ENCODE measurements around the gene SLC6A19. TPM values are rescaled to one million over a fixed set of nuclear protein-coding genes. Genes with fewer than 3 reads are reported as not detected.

SLC6A19 gene
- total and polyA plus RNA-seq, 2 experiments from 2014 or later, result 5.2 to 5.8 TPM

DNA sequence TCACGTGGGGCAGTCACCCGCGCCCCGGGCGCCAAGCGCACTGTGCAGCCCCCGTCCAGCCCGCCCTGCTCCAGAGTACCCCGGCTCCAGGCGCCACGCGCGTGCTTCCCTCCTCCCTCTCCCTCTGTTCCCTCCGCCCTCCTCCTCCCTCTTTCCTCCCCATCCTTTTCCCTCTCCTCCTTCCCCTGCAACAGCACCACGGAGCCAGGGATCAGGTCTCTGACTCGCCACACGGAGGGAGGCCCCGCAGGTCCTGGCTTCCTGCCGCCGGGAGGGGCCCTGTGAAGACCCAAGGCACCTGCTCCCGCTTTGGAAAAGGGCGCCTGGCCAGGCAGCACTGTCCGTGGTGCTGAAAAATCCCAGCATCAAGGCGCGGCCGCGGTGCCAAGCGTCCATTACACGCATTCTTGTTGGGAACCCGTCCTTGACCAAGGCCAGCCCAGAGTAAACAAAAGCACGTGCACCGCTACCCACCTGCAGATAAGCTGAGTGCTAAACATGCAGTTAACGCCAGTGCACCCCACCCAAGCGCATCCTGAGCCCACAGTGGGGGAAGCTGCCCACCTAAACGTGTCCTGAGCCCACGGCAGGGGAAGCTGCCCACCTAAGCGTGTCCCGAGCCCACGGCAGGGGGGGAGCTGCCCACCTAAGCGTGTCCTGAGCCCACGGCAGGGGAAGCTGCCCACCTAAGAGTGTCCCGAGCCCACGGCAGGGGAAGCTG is 45.5 kb downstream of the SLC6A19 start:
- TF ChIP-seq, protein P1, sequence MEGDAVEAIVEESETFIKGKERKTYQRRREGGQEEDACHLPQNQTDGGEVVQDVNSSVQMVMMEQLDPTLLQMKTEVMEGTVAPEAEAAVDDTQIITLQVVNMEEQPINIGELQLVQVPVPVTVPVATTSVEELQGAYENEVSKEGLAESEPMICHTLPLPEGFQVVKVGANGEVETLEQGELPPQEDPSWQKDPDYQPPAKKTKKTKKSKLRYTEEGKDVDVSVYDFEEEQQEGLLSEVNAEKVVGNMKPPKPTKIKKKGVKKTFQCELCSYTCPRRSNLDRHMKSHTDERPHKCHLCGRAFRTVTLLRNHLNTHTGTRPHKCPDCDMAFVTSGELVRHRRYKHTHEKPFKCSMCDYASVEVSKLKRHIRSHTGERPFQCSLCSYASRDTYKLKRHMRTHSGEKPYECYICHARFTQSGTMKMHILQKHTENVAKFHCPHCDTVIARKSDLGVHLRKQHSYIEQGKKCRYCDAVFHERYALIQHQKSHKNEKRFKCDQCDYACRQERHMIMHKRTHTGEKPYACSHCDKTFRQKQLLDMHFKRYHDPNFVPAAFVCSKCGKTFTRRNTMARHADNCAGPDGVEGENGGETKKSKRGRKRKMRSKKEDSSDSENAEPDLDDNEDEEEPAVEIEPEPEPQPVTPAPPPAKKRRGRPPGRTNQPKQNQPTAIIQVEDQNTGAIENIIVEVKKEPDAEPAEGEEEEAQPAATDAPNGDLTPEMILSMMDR (IDR thresholded peaks at IDR 0.05; ENCODE audit: poor library complexity), result no peak
- no peak for TF ChIP-seq EZH2 (IDR thresholded peaks at IDR 0.05; ENCODE audit: borderline replicate concordance)
- no peak for TF ChIP-seq EZH2phosphoT487 (IDR thresholded peaks at IDR 0.05; ENCODE audit: low read depth, severe bottlenecking, unreplicated experiment)
- no peaks in the 10 kb centered on the region for H4K20me1 ChIP-seq (ENCODE audit: insufficient read depth, poor library complexity, severe bottlenecking)
- 31% methylated on average over 31 of the region's 43 CpGs for WGBS (ENCODE audit: low lambda C conversion rate, missing lambda C conversion rate)
- no peaks in the 10 kb centered on the region for H3K9me2 ChIP-seq (replicated peaks; ENCODE audit: insufficient read depth)
- H3K4me2 ChIP-seq, result no peak overlapping the region
- H2AFZ ChIP-seq, result no peak overlapping the region
- H3K4me3 ChIP-seq, result no peak overlapping the region
- H3K27me3 ChIP-seq, result no peaks in the 10 kb centered on the region
- H3K79me2 ChIP-seq, result no peaks in the 10 kb centered on the region
- DNase-seq (ENCODE audit: low spot score), result peak; percentile 81
- no peaks in the 10 kb centered on the region for H3K9me3 ChIP-seq (ENCODE audit: low read depth)
- H3K36me3 ChIP-seq (replicated peaks; ENCODE audit: insufficient read depth, low read depth), result no peaks in the 10 kb centered on the region
- H3K27ac ChIP-seq, result no peak overlapping the region
- H3K4me1 ChIP-seq (ENCODE audit: insufficient read depth), result peaks cover 4% of the 10 kb centered on the region

DNA sequence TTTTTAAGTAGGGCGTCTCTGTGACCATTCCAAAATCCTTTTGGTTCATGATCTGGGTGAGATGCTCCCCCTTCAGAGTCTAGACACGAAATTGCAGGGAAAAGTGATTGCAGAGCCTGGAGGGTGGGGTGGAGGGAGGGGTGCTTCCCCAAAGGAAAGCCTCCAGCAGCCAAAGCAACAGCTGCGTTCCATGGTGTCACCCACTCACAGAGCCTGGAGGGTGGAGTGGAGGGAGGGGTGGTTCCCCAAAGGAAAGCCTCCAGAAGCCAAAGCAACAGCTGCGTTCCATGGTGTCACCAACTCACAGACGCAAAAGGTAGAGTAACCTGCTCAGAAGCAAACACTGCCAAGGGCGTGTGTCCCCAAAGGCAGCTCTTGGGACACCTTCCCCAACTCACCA is 46.4 kb downstream of the SLC6A19 start:
- Histone ChIP-seq H3K9me2 (replicated peaks; ENCODE audit: insufficient read depth) (no peaks in the 10 kb centered on the region), H3K27ac (no peak overlapping the region), H3K4me1 (ENCODE audit: insufficient read depth) (peaks cover 4% of the 10 kb centered on the region), H3K27me3 (no peaks in the 10 kb centered on the region), H3K79me2 (no peaks in the 10 kb centered on the region), H2AFZ (no peak overlapping the region), H4K20me1 (ENCODE audit: insufficient read depth, poor library complexity, severe bottlenecking) (no peaks in the 10 kb centered on the region), H3K4me3 (no peak overlapping the region), H3K4me2 (no peak overlapping the region), H3K36me3 (replicated peaks; ENCODE audit: insufficient read depth, low read depth) (no peaks in the 10 kb centered on the region), H3K9me3 (ENCODE audit: low read depth) (no peaks in the 10 kb centered on the region)
- 78% methylated on average over 6 of the region's 6 CpGs for WGBS (ENCODE audit: low lambda C conversion rate, missing lambda C conversion rate)
- TF ChIP-seq, protein P1 (IDR thresholded peaks at IDR 0.05; ENCODE audit: poor library complexity), result no peak
- TF ChIP-seq EZH2 (IDR thresholded peaks at IDR 0.05; ENCODE audit: borderline replicate concordance), result no peak
- no peak for TF ChIP-seq EZH2phosphoT487 (IDR thresholded peaks at IDR 0.05; ENCODE audit: low read depth, severe bottlenecking, unreplicated experiment)
- DNase-seq (ENCODE audit: low spot score), result no peak

DNA sequence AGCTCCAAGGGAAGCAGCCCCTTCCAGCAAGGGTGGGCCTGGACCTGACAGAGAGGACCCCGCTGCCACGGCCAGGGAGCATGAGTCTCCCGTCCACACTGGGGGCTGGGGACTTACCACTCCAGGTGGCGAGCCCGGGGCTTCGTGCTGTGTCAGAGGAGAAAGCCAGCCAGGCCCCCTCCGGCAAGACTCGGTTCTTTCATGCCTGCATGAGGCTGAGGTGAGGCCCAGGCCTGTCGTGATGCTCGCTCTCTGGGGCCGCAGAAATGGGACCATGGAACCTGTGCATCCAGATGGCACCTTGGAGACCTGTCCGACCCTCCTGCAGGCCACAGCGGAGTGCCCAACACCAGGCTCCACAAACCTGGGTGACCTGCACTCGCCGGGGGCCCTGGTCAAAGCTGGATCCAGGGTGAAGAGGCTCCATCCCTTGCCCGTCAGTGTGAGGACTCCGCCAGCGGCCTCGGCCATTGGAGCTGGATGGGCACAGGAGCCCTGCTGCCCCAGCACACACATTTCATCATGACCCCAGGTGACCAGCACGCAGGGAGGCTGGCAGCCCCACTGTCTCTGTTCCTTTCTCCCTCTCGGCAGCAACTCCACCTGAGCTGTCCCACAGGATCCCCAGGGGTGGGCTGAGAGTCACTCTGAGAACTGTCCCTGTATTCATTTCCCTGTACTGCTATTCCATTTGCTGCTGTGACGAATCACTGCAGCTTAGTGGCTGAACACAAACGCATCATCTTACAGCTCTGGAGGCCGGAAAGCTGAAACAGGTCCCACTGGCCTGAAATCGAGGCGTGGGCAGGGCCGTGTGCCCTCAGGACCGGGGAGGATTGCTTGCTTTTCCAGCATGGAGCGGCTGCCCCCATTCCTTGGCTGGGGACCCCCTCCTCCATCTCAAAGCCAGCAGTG is 48.2 kb downstream of the SLC6A19 start:
- no peaks in the 10 kb centered on the region for H3K79me2 ChIP-seq
- peaks cover 4% of the 10 kb centered on the region for H3K4me1 ChIP-seq (ENCODE audit: insufficient read depth)
- no peak overlapping the region for H3K27ac ChIP-seq
- 87% methylated on average over 29 of the region's 29 CpGs for WGBS (ENCODE audit: low lambda C conversion rate, missing lambda C conversion rate)
- no peak overlapping the region for H3K4me2 ChIP-seq
- H4K20me1 ChIP-seq (ENCODE audit: insufficient read depth, poor library complexity, severe bottlenecking), result no peaks in the 10 kb centered on the region
- no peak for DNase-seq (ENCODE audit: low spot score)
- no peaks in the 10 kb centered on the region for H3K27me3 ChIP-seq
- TF ChIP-seq EZH2phosphoT487 (IDR thresholded peaks at IDR 0.05; ENCODE audit: low read depth, severe bottlenecking, unreplicated experiment), result no peak
- TF ChIP-seq, protein P1 (IDR thresholded peaks at IDR 0.05; ENCODE audit: poor library complexity), result no peak
- TF ChIP-seq EZH2 (IDR thresholded peaks at IDR 0.05; ENCODE audit: borderline replicate concordance), result no peak
- no peaks in the 10 kb centered on the region for H3K9me3 ChIP-seq (ENCODE audit: low read depth)
- no peak overlapping the region for H2AFZ ChIP-seq
- no peaks in the 10 kb centered on the region for H3K36me3 ChIP-seq (replicated peaks; ENCODE audit: insufficient read depth, low read depth)
- no peaks in the 10 kb centered on the region for H3K9me2 ChIP-seq (replicated peaks; ENCODE audit: insufficient read depth)
- no peak overlapping the region for H3K4me3 ChIP-seq
